ENCODE results near the gene CDH23. TPM values are rescaled to one million over a fixed set of nuclear protein-coding genes. Genes with fewer than 3 reads are reported as not detected.

Gene CDH23
- total and polyA plus RNA-seq, 9 of the 15 experiments (the other 6 are each of a cell fraction or from before 2014, with no cell fraction given) = 0.18 to 1.2 (median 0.47) TPM

DNA sequence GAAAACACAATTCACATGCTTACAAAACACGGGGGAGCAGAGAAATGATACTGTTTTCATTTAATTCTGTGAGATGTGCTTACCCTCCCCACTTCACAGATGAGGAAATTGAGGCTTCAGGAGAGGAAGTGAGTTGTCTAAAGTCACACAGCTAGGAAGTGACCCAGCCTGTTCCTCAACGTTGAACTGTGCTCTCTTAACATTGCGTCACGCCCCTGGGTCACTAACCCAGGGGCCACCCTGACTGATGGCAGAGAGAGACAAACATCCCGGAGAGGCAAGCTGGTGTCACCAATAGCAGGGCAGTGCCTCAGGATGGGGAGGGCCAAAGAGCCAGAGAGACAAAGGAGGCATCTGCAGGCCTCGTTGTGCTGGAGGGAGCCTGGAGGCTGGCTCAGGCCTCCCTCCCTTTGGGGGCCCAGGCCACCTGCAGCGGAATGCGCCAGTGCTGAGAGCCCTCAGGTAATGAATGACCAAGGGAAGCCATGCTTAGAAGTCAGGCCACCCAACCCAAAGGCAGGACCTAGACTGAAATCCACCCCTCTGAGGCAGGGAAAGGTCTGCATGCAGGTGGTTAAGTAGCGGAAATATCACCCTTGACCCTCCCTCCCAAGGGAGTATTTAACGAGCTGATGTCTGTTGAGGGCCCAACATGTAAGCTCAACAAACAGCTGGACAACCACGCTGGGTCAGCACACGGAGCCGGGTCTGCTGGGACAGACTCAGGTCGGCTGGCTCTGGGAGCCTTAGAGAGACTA lies 241.5 kb downstream of the CDH23 start (continued):
- TF ChIP-seq, protein P1, sequence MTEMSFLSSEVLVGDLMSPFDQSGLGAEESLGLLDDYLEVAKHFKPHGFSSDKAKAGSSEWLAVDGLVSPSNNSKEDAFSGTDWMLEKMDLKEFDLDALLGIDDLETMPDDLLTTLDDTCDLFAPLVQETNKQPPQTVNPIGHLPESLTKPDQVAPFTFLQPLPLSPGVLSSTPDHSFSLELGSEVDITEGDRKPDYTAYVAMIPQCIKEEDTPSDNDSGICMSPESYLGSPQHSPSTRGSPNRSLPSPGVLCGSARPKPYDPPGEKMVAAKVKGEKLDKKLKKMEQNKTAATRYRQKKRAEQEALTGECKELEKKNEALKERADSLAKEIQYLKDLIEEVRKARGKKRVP (CRISPR knock-in tag; IDR thresholded peaks at IDR 0.05) = peak; percentile 58; the same call in 1 of the 2 replicates
- TF ChIP-seq ZSCAN32 (CRISPR knock-in tag; IDR thresholded peaks at IDR 0.05) = no peak
- no peak for TF ChIP-seq ZNF384 (IDR thresholded peaks at IDR 0.05; ENCODE audit: low read depth, low read length)
- TF ChIP-seq ZNF444 (CRISPR knock-in tag; IDR thresholded peaks at IDR 0.05) = no peak
- TF ChIP-seq CCAR2 (IDR thresholded peaks at IDR 0.05; ENCODE audit: low read depth, low read length) = 0 out of 2 replicates have a peak, but pooled peaks have one; percentile 2
- TF ChIP-seq, protein P2, sequence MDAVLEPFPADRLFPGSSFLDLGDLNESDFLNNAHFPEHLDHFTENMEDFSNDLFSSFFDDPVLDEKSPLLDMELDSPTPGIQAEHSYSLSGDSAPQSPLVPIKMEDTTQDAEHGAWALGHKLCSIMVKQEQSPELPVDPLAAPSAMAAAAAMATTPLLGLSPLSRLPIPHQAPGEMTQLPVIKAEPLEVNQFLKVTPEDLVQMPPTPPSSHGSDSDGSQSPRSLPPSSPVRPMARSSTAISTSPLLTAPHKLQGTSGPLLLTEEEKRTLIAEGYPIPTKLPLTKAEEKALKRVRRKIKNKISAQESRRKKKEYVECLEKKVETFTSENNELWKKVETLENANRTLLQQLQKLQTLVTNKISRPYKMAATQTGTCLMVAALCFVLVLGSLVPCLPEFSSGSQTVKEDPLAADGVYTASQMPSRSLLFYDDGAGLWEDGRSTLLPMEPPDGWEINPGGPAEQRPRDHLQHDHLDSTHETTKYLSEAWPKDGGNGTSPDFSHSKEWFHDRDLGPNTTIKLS (IDR thresholded peaks at IDR 0.05; ENCODE audit: borderline replicate concordance, low read depth) = no peak
- peak in 1 of 2 experiments; percentile 56; a peak in 1 of 4 replicates for TF ChIP-seq ETV6 (IDR thresholded peaks at IDR 0.05; ENCODE audit: borderline replicate concordance in 1 of 2, low read depth in 2 of 2, low read length in 1 of 2)
- no peak for TF ChIP-seq ETV6 (CRISPR knock-in tag; IDR thresholded peaks at IDR 0.05; ENCODE audit: borderline replicate concordance)
- TF ChIP-seq, protein P3, sequence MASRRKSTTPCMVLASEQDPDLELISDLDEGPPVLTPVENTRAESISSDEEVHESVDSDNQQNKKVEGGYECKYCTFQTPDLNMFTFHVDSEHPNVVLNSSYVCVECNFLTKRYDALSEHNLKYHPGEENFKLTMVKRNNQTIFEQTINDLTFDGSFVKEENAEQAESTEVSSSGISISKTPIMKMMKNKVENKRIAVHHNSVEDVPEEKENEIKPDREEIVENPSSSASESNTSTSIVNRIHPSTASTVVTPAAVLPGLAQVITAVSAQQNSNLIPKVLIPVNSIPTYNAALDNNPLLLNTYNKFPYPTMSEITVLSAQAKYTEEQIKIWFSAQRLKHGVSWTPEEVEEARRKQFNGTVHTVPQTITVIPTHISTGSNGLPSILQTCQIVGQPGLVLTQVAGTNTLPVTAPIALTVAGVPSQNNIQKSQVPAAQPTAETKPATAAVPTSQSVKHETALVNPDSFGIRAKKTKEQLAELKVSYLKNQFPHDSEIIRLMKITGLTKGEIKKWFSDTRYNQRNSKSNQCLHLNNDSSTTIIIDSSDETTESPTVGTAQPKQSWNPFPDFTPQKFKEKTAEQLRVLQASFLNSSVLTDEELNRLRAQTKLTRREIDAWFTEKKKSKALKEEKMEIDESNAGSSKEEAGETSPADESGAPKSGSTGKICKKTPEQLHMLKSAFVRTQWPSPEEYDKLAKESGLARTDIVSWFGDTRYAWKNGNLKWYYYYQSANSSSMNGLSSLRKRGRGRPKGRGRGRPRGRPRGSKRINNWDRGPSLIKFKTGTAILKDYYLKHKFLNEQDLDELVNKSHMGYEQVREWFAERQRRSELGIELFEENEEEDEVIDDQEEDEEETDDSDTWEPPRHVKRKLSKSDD (conservative IDR thresholded peaks at IDR 0.05; ENCODE audit: low read length) = no peak
- TF ChIP-seq, protein P4, sequence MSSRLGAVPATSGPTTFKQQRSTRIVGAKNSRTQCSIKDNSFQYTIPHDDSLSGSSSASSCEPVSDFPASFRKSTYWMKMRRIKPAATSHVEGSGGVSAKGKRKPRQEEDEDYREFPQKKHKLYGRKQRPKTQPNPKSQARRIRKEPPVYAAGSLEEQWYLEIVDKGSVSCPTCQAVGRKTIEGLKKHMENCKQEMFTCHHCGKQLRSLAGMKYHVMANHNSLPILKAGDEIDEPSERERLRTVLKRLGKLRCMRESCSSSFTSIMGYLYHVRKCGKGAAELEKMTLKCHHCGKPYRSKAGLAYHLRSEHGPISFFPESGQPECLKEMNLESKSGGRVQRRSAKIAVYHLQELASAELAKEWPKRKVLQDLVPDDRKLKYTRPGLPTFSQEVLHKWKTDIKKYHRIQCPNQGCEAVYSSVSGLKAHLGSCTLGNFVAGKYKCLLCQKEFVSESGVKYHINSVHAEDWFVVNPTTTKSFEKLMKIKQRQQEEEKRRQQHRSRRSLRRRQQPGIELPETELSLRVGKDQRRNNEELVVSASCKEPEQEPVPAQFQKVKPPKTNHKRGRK (tag; IDR thresholded peaks at IDR 0.05) = no peak
- TF ChIP-seq NCOA1 (IDR thresholded peaks at IDR 0.05; ENCODE audit: low read depth) = no peak
- no peak for TF ChIP-seq SOX6 (IDR thresholded peaks at IDR 0.05)
- TF ChIP-seq ZNF239 (CRISPR knock-in tag; IDR thresholded peaks at IDR 0.05) = no peak
- peak; percentile 64 for TF ChIP-seq CREM (IDR thresholded peaks at IDR 0.05; ENCODE audit: low read depth)
- no peak for TF ChIP-seq RFX1 (IDR thresholded peaks at IDR 0.05)
- no peak; the same call in 1 of the 2 replicates for TF ChIP-seq JUND (IDR thresholded peaks at IDR 0.05; ENCODE audit: borderline replicate concordance, low read depth, low read length)
- peak; percentile 8; the same call in 2 of the 3 replicates for TF ChIP-seq JUND (tag; IDR thresholded peaks at IDR 0.05; ENCODE audit: borderline replicate concordance, low read depth, low read length)
- TF ChIP-seq ZNF324 (CRISPR knock-in tag; IDR thresholded peaks at IDR 0.05) = no peak
- TF ChIP-seq MAFK (IDR thresholded peaks at IDR 0.05; ENCODE audit: low read length) = 0 out of 2 replicates have a peak, but pooled peaks have one; percentile 42
- 0 out of 2 replicates have a peak, but pooled peaks have one; percentile 21 for TF ChIP-seq CC2D1A (IDR thresholded peaks at IDR 0.05)
- peak; percentile 8; the same call in 1 of the 2 replicates for TF ChIP-seq SMARCA4 (IDR thresholded peaks at IDR 0.05)
- TF ChIP-seq ZNF174 (CRISPR knock-in tag; IDR thresholded peaks at IDR 0.05) = no peak
- TF ChIP-seq ZNF134 (CRISPR knock-in tag; conservative IDR thresholded peaks at IDR 0.05) = no peak
- no peak; the same call in 1 of the 2 replicates for TF ChIP-seq TCF3 (CRISPR knock-in tag; IDR thresholded peaks at IDR 0.05)
